ENCODE data around the gene FAM131C. TPM values are rescaled to one million over a fixed set of nuclear protein-coding genes. Genes with fewer than 3 reads are reported as not detected.
A peak's percentile ranks its signal among the peaks of the same experiment; 100 is the strongest.

FAM131C gene
- total and polyA plus RNA-seq, 2 donors (not counting 1 experiment from before 2014, with no cell fraction given), result 0.34 to 0.50 TPM

DNA sequence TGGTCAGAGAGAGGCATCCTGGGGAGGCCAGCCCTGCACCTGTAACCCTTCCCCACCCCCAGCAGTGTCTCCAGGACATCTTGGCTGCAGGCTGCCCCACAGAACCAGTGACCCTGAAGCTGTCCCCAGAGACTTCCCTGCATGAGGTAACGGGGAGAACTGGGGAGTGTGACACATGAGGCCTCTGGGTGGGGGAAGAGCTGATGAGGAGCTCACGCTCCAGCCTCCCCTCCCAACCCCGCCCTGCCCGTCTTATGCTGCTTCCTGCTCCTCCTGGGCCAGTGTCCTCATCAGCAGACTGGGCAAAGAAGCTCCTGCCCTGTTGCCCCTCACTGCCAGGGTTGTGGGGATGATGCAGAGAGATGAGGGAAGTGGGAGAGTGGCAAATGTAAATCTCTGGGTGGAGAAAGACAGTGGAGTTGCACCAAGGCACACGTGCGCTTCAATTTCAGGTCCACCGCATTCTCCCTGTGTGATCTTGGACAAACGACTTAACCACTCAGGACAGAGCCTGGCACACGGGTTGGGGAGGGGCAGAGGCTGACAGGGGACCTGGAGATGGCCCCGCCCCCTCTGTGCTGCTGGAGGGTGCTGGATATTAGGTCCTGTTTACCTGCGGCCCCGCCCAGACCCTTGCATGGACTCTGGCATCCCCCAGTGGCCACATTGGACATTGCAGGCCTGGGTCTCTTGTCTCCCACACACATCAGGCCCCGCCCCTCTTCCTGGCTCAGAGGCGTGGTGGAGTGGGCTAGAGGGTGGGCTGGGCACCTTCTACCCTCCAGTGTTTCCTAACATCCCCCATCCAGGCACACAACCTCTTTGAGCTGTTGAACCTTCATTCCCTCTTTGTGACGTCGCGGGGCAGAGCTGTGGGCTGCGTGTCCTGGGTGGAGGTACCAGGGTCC is 17.6 kb downstream of the FAM131C start:
- Histone ChIP-seq H3K9ac (ENCODE audit: insufficient read depth, low read length) (no peak overlapping the region), H4K20me1 (ENCODE audit: control insufficient read depth, extremely low read depth, insufficient read depth, low read length) (no peaks in the 10 kb centered on the region), H3K36me3 (ENCODE audit: control insufficient read depth, insufficient read depth, low read length) (no peaks in the 10 kb centered on the region), H3K4me3 (replicated peaks in 1 of 4; ENCODE audit: control extremely low read depth in 1 of 4, insufficient read depth in 1 of 4, low read depth in 3 of 4, low read length in 4 of 4) (no peak overlapping the region), H3K27ac (ENCODE audit: insufficient read depth, low read length) (no peak overlapping the region), H2AFZ (ENCODE audit: low read length) (no peak overlapping the region), H3K79me2 (ENCODE audit: control insufficient read depth, insufficient read depth, low read length) (no peaks in the 10 kb centered on the region), H3K4me2 (ENCODE audit: extremely low read depth, insufficient read depth, low read length) (no peak overlapping the region), H3K4me1 (ENCODE audit: control insufficient read depth, extremely low read depth, insufficient read depth, low read length) (no peaks in the 10 kb centered on the region), H3K27me3 (ENCODE audit: control insufficient read depth, insufficient read depth, low read length) (no peaks in the 10 kb centered on the region), H3K9me3 (ENCODE audit: control insufficient read depth, insufficient read depth, low read depth, low read length) (no peaks in the 10 kb centered on the region)
- peak; percentile 62 to 76 for DNase-seq (ENCODE audit: low read depth in 2 of 2)
- no peak for TF ChIP-seq EZH2 (IDR thresholded peaks at IDR 0.05; ENCODE audit: low read length, missing control alignments)
- peak; percentile 87 to 98 for TF ChIP-seq CTCF (conservative IDR thresholded peaks at IDR 0.05 in 1 of 2, IDR thresholded peaks at IDR 0.05 in 1 of 2; ENCODE audit: low read depth in 1 of 2, low read length in 2 of 2)

DNA sequence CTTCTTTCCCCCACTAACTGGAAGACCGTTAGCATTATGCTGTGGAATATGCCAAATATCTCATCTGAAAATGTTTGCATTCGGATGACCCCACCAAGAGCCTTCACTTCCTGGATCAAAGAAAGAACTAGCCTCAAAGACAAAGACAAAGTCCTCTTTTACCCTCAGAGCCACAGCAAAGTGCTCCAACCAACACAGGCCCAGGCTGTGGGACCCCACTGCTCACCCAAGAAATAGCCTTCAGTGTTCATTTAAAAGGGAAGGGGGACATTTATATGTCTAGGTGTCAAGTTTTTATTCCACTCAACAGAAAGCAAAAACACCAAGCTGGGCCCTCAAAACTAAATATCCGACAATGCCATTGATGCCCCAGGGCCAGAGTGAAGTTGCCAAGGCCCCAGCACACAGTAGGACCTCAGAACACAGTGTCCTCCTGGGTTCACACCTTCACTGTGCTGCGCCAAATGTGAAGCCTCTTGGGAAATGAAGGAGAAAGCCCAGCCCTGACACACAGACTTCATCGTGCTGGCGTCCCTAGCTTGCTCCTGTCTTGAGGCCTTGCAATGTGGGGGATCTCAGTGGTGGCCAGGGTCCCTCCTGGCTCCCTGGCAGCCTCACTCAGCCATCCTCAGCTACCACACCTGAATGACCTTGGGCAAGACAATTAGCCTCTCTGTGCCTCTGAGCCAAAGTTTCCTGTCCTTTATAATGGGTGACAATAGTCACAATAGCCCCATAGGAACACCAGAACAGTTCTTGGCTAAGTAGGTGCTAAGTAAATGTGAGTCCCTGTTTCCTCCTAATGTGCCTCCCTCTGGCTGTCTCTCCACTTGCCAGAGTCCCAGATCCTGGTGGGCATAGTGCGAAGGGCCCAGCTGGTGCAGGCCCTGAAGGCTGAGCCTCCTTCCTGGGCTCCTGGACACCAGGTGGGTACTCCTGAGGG is 18.6 kb downstream of the FAM131C start:
- Histone ChIP-seq H3K27ac (ENCODE audit: insufficient read depth, low read length) (no peak overlapping the region), H3K27me3 (ENCODE audit: control insufficient read depth, insufficient read depth, low read length) (no peaks in the 10 kb centered on the region), H3K4me3 (replicated peaks in 1 of 4; ENCODE audit: control extremely low read depth in 1 of 4, insufficient read depth in 1 of 4, low read depth in 3 of 4, low read length in 4 of 4) (no peak overlapping the region), H4K20me1 (ENCODE audit: control insufficient read depth, extremely low read depth, insufficient read depth, low read length) (no peaks in the 10 kb centered on the region), H3K36me3 (ENCODE audit: control insufficient read depth, insufficient read depth, low read length) (no peaks in the 10 kb centered on the region), H2AFZ (ENCODE audit: low read length) (no peak overlapping the region), H3K79me2 (ENCODE audit: control insufficient read depth, insufficient read depth, low read length) (no peaks in the 10 kb centered on the region), H3K9ac (ENCODE audit: insufficient read depth, low read length) (no peak overlapping the region), H3K9me3 (ENCODE audit: control insufficient read depth, insufficient read depth, low read depth, low read length) (no peaks in the 10 kb centered on the region), H3K4me1 (ENCODE audit: control insufficient read depth, extremely low read depth, insufficient read depth, low read length) (no peaks in the 10 kb centered on the region), H3K4me2 (ENCODE audit: extremely low read depth, insufficient read depth, low read length) (no peak overlapping the region)
- DNase-seq (ENCODE audit: low read depth in 2 of 2), result no peak
- TF ChIP-seq CTCF (conservative IDR thresholded peaks at IDR 0.05 in 1 of 2, IDR thresholded peaks at IDR 0.05 in 1 of 2; ENCODE audit: low read depth in 1 of 2, low read length in 2 of 2) (no peak), EZH2 (IDR thresholded peaks at IDR 0.05; ENCODE audit: low read length, missing control alignments) (no peak)

Measured in fibroblast of lung (primary cell).